Measurements from ENCODE around the gene PAQR8.

The PAQR8 gene

GRCh38 chr6:52345311-52345710 is 16.6 kb upstream of the PAQR8 start:
- TF ChIP-seq CTCF (IDR thresholded peaks at IDR 0.05; ENCODE audit: borderline replicate concordance, control extremely low read depth, extremely low read depth, insufficient read depth, missing control alignments): no peak

GRCh38 chr6:52346503-52346902 is 15.4 kb upstream of the PAQR8 start:
- no peak for DNase-seq (ENCODE audit: low spot score)
- in situ Hi-C loops (cut with MboI; ENCODE audit: low sequenced_read_pairs, unreplicated experiment): no loop called here
- TF ChIP-seq CTCF (IDR thresholded peaks at IDR 0.05; ENCODE audit: borderline replicate concordance, control extremely low read depth, extremely low read depth, insufficient read depth, missing control alignments): no peak

More at GRCh38 chr6:52345311-52345710, 16.6 kb upstream of the PAQR8 start:
- in situ Hi-C loops (cut with MboI; ENCODE audit: low sequenced_read_pairs, unreplicated experiment): no loop called here
- DNase-seq (ENCODE audit: low spot score): no peak

- no peak for DNase-seq (ENCODE audit: low spot score)
- in situ Hi-C loops (cut with MboI; ENCODE audit: low sequenced_read_pairs, unreplicated experiment): no loop called here
- no peak for TF ChIP-seq CTCF (IDR thresholded peaks at IDR 0.05; ENCODE audit: borderline replicate concordance, control extremely low read depth, extremely low read depth, insufficient read depth, missing control alignments)
These were observed 14.1 kb upstream of the PAQR8 start for GRCh38 chr6:52347818-52348217.

GRCh38 chr6:52351879-52352238 is 10.1 kb upstream of the PAQR8 start:
- no peak for DNase-seq (ENCODE audit: low spot score)
- TF ChIP-seq CTCF (IDR thresholded peaks at IDR 0.05; ENCODE audit: borderline replicate concordance, control extremely low read depth, extremely low read depth, insufficient read depth, missing control alignments): no peak
- in situ Hi-C loops (cut with MboI; ENCODE audit: low sequenced_read_pairs, unreplicated experiment): no loop called here

- TF ChIP-seq CTCF (IDR thresholded peaks at IDR 0.05; ENCODE audit: borderline replicate concordance, control extremely low read depth, extremely low read depth, insufficient read depth, missing control alignments): no peak
- DNase-seq (ENCODE audit: low spot score): peak; percentile 51
- in situ Hi-C loops (cut with MboI; ENCODE audit: low sequenced_read_pairs, unreplicated experiment): no loop called here
These were observed 9.5 kb upstream of the PAQR8 start for GRCh38 chr6:52352239-52353018.

GRCh38 chr6:52356017-52356416 is 5.9 kb upstream of the PAQR8 start:
- DNase-seq (ENCODE audit: low spot score): no peak
- TF ChIP-seq CTCF (IDR thresholded peaks at IDR 0.05; ENCODE audit: borderline replicate concordance, control extremely low read depth, extremely low read depth, insufficient read depth, missing control alignments): no peak
- in situ Hi-C loops (cut with MboI; ENCODE audit: low sequenced_read_pairs, unreplicated experiment): no loop called here
